Measurements from ENCODE around the gene EGFR.

The EGFR gene

GRCh38 chr7:55081472-55082227 lies 62.8 kb downstream of the EGFR start:
- no peaks in the 10 kb centered on the region for H3K36me3 ChIP-seq (ENCODE audit: control insufficient read depth, insufficient read depth, low read length)
- no peaks in the 10 kb centered on the region for H3K9me3 ChIP-seq (ENCODE audit: control insufficient read depth, low read length)
- H3K4me1 ChIP-seq (ENCODE audit: control insufficient read depth, insufficient read depth, low read length), result peaks cover 60% of the 10 kb centered on the region
- H3K4me3 ChIP-seq (ENCODE audit: low read length), result no peak overlapping the region
- H3K9ac ChIP-seq (ENCODE audit: low read length), result no peak overlapping the region
- no peaks in the 10 kb centered on the region for H3K27me3 ChIP-seq (ENCODE audit: control insufficient read depth, insufficient read depth, low read length)

GRCh38 chr7:55082228-55082603 lies 63.4 kb downstream of the EGFR start:
- H3K4me1 ChIP-seq (ENCODE audit: control insufficient read depth, insufficient read depth, low read length), result peaks cover 59% of the 10 kb centered on the region
- H3K9ac ChIP-seq (ENCODE audit: low read length), result no peak overlapping the region
- no peaks in the 10 kb centered on the region for H3K36me3 ChIP-seq (ENCODE audit: control insufficient read depth, insufficient read depth, low read length)
- H3K9me3 ChIP-seq (ENCODE audit: control insufficient read depth, low read length), result no peaks in the 10 kb centered on the region
- no peak overlapping the region for H3K4me3 ChIP-seq (ENCODE audit: low read length)
- H3K27me3 ChIP-seq (ENCODE audit: control insufficient read depth, insufficient read depth, low read length), result no peaks in the 10 kb centered on the region

DNA sequence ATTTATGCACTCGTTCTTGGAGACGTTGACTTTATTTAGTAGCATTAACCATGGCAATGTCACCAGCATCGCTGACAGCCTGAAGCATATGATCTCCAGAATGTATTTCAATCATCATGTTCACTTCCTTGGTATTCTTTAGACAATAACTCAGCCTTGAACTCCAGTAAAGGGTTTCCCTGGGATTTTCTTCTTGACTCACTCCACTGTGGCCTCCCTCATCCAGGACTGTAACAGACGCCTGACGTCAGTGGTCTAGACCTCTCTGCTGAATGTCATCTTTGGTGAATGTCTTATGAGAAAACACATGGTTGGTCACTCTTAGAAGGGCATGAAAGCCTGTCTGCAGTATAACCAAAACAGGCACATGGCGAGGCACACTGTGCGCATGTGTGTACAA lies 64.4 kb downstream of the EGFR start:
- H3K9ac ChIP-seq (ENCODE audit: low read length), result no peak overlapping the region
- H3K9me3 ChIP-seq (ENCODE audit: control insufficient read depth, low read length), result no peaks in the 10 kb centered on the region
- no peaks in the 10 kb centered on the region for H3K36me3 ChIP-seq (ENCODE audit: control insufficient read depth, insufficient read depth, low read length)
- H3K4me1 ChIP-seq (ENCODE audit: control insufficient read depth, insufficient read depth, low read length), result peaks cover 55% of the 10 kb centered on the region
- no peaks in the 10 kb centered on the region for H3K27me3 ChIP-seq (ENCODE audit: control insufficient read depth, insufficient read depth, low read length)
- H3K4me3 ChIP-seq (ENCODE audit: low read length), result no peak overlapping the region

DNA sequence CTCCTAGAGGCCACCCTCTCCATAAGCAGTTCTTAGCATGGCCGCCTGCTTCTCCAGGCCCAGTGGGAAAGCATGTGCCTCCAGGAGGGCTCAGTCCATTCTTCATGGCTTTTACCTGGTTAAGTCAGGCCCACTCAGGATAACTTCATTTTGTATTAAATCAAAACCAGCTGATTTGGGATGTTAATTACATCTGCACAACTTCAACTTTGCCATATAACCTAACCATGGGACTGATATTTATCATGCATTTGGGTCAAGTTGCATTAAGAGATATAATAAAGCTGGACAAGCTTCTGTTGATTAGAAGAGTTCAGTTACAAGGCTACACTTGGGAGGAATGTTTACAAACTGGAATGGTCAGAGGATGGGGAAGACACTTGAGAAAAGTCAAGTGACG lies 65.5 kb downstream of the EGFR start:
- no peak overlapping the region for H3K4me3 ChIP-seq (ENCODE audit: low read length)
- no peaks in the 10 kb centered on the region for H3K36me3 ChIP-seq (ENCODE audit: control insufficient read depth, insufficient read depth, low read length)
- H3K9me3 ChIP-seq (ENCODE audit: control insufficient read depth, low read length), result no peaks in the 10 kb centered on the region
- H3K9ac ChIP-seq (ENCODE audit: low read length), result no peak overlapping the region
- H3K27me3 ChIP-seq (ENCODE audit: control insufficient read depth, insufficient read depth, low read length), result no peaks in the 10 kb centered on the region
- peaks cover 44% of the 10 kb centered on the region for H3K4me1 ChIP-seq (ENCODE audit: control insufficient read depth, insufficient read depth, low read length)

DNA sequence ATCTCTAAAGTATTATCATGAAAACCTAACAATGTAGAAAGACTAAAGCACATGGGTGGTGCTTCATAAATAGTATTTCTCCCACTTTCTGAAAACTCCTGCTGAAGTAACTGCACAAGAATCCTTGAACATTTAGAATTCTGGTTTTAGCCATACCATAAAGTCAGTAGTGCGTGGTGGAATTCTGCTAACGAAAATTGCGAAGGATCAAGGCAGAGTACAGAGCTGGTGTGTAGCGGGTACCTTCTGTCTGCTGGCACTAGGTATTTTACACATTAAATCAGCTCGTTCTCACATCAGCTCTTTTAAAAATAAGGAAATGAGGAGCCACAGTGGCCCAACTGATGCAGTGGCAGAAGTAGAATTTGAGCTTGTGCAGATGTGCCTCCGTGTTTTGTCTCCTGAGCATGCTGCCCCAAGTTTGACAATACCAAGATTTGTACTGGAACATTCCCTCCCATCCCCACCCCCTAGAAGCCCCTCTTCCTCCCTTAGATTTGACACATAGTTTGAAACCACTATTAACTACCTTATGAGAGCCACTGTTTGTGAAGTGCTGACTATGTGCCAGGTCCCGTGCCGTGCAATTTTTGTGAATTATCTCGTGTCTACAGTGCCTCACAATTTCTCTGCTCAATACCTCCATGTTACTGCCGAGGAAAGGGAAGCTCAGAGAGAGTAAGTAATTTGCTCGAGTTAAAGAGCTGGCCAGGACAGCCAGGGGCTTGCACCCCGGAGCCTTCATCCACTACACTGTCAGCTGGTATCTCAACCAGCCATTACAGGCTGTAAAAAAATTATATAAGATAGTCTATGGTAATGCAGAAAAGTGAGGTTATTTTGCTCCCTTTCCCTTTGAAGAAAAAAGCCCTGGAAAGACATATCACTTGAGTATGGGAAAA lies 66.9 kb downstream of the EGFR start:
- Histone ChIP-seq H3K4me1 (ENCODE audit: control insufficient read depth, insufficient read depth, low read length) (peaks cover 39% of the 10 kb centered on the region), H3K36me3 (ENCODE audit: control insufficient read depth, insufficient read depth, low read length) (no peaks in the 10 kb centered on the region), H3K4me3 (ENCODE audit: low read length) (no peak overlapping the region), H3K27me3 (ENCODE audit: control insufficient read depth, insufficient read depth, low read length) (no peaks in the 10 kb centered on the region), H3K9me3 (ENCODE audit: control insufficient read depth, low read length) (no peaks in the 10 kb centered on the region), H3K9ac (ENCODE audit: low read length) (no peak overlapping the region)

GRCh38 chr7:55086413-55087201 lies 67.8 kb downstream of the EGFR start:
- Histone ChIP-seq H3K9ac (ENCODE audit: low read length) (no peak overlapping the region), H3K27me3 (ENCODE audit: control insufficient read depth, insufficient read depth, low read length) (no peaks in the 10 kb centered on the region), H3K36me3 (ENCODE audit: control insufficient read depth, insufficient read depth, low read length) (no peaks in the 10 kb centered on the region), H3K4me3 (ENCODE audit: low read length) (no peak overlapping the region), H3K4me1 (ENCODE audit: control insufficient read depth, insufficient read depth, low read length) (peaks cover 39% of the 10 kb centered on the region), H3K9me3 (ENCODE audit: control insufficient read depth, low read length) (no peaks in the 10 kb centered on the region)

GRCh38 chr7:55087521-55087961 lies 68.7 kb downstream of the EGFR start:
- H3K36me3 ChIP-seq (ENCODE audit: control insufficient read depth, insufficient read depth, low read length), result no peaks in the 10 kb centered on the region
- no peaks in the 10 kb centered on the region for H3K27me3 ChIP-seq (ENCODE audit: control insufficient read depth, insufficient read depth, low read length)
- H3K4me3 ChIP-seq (ENCODE audit: low read length), result no peak overlapping the region
- peaks cover 40% of the 10 kb centered on the region for H3K4me1 ChIP-seq (ENCODE audit: control insufficient read depth, insufficient read depth, low read length)
- no peaks in the 10 kb centered on the region for H3K9me3 ChIP-seq (ENCODE audit: control insufficient read depth, low read length)
- no peak overlapping the region for H3K9ac ChIP-seq (ENCODE audit: low read length)

DNA sequence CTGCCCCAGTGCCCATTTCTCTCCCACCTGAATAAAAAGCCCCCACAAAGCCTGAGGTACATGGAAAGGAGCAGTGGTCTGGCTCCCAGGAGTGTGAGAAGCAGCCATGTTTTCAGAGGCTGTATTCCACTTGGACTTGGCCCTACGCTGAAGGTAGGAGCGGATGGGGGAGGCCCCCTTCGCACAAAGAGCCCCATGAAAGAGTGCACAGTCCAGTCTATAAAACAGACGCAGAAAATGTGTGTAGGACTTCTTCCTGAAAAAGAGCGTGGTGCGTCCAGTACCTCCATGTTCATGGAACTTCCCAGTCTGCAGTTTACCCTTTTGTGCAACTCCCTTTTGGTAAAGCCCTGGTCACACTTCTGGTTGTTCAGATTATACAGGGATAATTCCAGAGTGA lies 69.3 kb downstream of the EGFR start:
- Histone ChIP-seq H3K4me3 (ENCODE audit: low read length) (no peak overlapping the region), H3K9ac (ENCODE audit: low read length) (no peak overlapping the region), H3K4me1 (ENCODE audit: control insufficient read depth, insufficient read depth, low read length) (peaks cover 41% of the 10 kb centered on the region), H3K27me3 (ENCODE audit: control insufficient read depth, insufficient read depth, low read length) (no peaks in the 10 kb centered on the region), H3K9me3 (ENCODE audit: control insufficient read depth, low read length) (no peaks in the 10 kb centered on the region), H3K36me3 (ENCODE audit: control insufficient read depth, insufficient read depth, low read length) (no peaks in the 10 kb centered on the region)

GRCh38 chr7:55088620-55089019 lies 69.8 kb downstream of the EGFR start:
- Histone ChIP-seq H3K27me3 (ENCODE audit: control insufficient read depth, insufficient read depth, low read length) (no peaks in the 10 kb centered on the region), H3K36me3 (ENCODE audit: control insufficient read depth, insufficient read depth, low read length) (no peaks in the 10 kb centered on the region), H3K4me1 (ENCODE audit: control insufficient read depth, insufficient read depth, low read length) (peaks cover 41% of the 10 kb centered on the region), H3K9ac (ENCODE audit: low read length) (no peak overlapping the region), H3K9me3 (ENCODE audit: control insufficient read depth, low read length) (no peaks in the 10 kb centered on the region), H3K4me3 (ENCODE audit: low read length) (no peak overlapping the region)

- H3K27me3 ChIP-seq (ENCODE audit: control insufficient read depth, insufficient read depth, low read length), result no peaks in the 10 kb centered on the region
- H3K4me3 ChIP-seq (ENCODE audit: low read length), result no peak overlapping the region
- H3K36me3 ChIP-seq (ENCODE audit: control insufficient read depth, insufficient read depth, low read length), result no peaks in the 10 kb centered on the region
- no peaks in the 10 kb centered on the region for H3K9me3 ChIP-seq (ENCODE audit: control insufficient read depth, low read length)
- H3K4me1 ChIP-seq (ENCODE audit: control insufficient read depth, insufficient read depth, low read length), result peaks cover 19% of the 10 kb centered on the region
- no peak overlapping the region for H3K9ac ChIP-seq (ENCODE audit: low read length)
Measured at GRCh38 chr7:55092186-55092974, 73.6 kb downstream of the EGFR start.

GRCh38 chr7:55092975-55093373 lies 74.2 kb downstream of the EGFR start:
- H3K36me3 ChIP-seq (ENCODE audit: control insufficient read depth, insufficient read depth, low read length), result no peaks in the 10 kb centered on the region
- no peaks in the 10 kb centered on the region for H3K27me3 ChIP-seq (ENCODE audit: control insufficient read depth, insufficient read depth, low read length)
- H3K4me3 ChIP-seq (ENCODE audit: low read length), result no peak overlapping the region
- no peaks in the 10 kb centered on the region for H3K9me3 ChIP-seq (ENCODE audit: control insufficient read depth, low read length)
- peaks cover 19% of the 10 kb centered on the region for H3K4me1 ChIP-seq (ENCODE audit: control insufficient read depth, insufficient read depth, low read length)
- no peak overlapping the region for H3K9ac ChIP-seq (ENCODE audit: low read length)

Measured in mucosa of stomach (tissue), 1 donor.